Natural killer cell (primary cell): Measurements from ENCODE around the gene RXRA. TPM values are rescaled to one million over a fixed set of nuclear protein-coding genes. Genes with fewer than 3 reads are reported as not detected.

Experiments used
- ATAC-seq, 3 donors: fragments of 150-1000 bp in 2 of 3; fragments of 200-7000 bp in 1 of 3; cut with Tn5 transposase; 1 replicate in 1 of 3; 2 replicates in 2 of 3; pipeline ENCODE4 v1.10.0; 2021; ENCODE audit warnings: mild to moderate bottlenecking in 2 of 3, moderate library complexity in 2 of 3
- DNase-seq, 2 donors: peaks; one replicate each; pipeline versions ENCODE4 v3.0.0 to v3.0.0-alpha.2; 2013 to 2021; ENCODE audit warnings: mixed read lengths in 1 of 2
- H3K27ac ChIP-seq: one replicate; pipeline ENCODE4 v1.5.1; 2013; ENCODE audit warnings: mild to moderate bottlenecking, low read length
- H3K27me3 ChIP-seq: one replicate; pipeline ENCODE4 v1.6.1; 2013; ENCODE audit warnings: low read length; ENCODE audit not compliant: control insufficient read depth, insufficient read depth
- H3K36me3 ChIP-seq: one replicate; pipeline ENCODE4 v1.6.1; 2013; ENCODE audit warnings: low read length; ENCODE audit not compliant: control insufficient read depth, insufficient read depth
- H3K4me1 ChIP-seq: one replicate; pipeline ENCODE4 v1.6.1; 2013; ENCODE audit warnings: low read length; ENCODE audit not compliant: control insufficient read depth, insufficient read depth
- H3K4me3 ChIP-seq: one replicate; pipeline ENCODE4 v1.5.1; 2013; ENCODE audit warnings: low read length
- H3K9me3 ChIP-seq: one replicate; pipeline ENCODE4 v1.6.1; 2013; ENCODE audit warnings: low read length; ENCODE audit not compliant: control insufficient read depth, insufficient read depth
- H3K27ac Mint-ChIP-seq, 2 donors: one replicate each; pipeline ENCODE4 v1.8.0; 2022; ENCODE audit warnings: mild to moderate bottlenecking in 2 of 2, mixed read lengths in 2 of 2, moderate library complexity in 1 of 2
- H3K27me3 Mint-ChIP-seq, 2 donors: one replicate each; pipeline ENCODE4 v1.8.0; 2022; ENCODE audit warnings: low read depth in 2 of 2, mixed read lengths in 2 of 2
- H3K36me3 Mint-ChIP-seq: one replicate; pipeline ENCODE4 v1.8.0; 2022; ENCODE audit warnings: mixed read lengths
- H3K4me1 Mint-ChIP-seq, 2 donors: one replicate each; pipeline ENCODE4 v1.8.0; 2022; ENCODE audit warnings: mixed read lengths in 2 of 2
- H3K4me3 Mint-ChIP-seq: one replicate; pipeline ENCODE4 v1.8.0; 2022; ENCODE audit warnings: mild to moderate bottlenecking, moderate library complexity, mixed read lengths
- H3K9me3 Mint-ChIP-seq, 2 donors: one replicate each; pipeline ENCODE4 v1.8.0; 2022; ENCODE audit warnings: mixed read lengths in 2 of 2
- WGBS: methylation state at CpG from one replicate; pipeline ENCODE4 v1.1.7; 2013; ENCODE audit warnings: missing lambda C conversion rate; ENCODE audit not compliant: insufficient coverage; 5-methylcytosine and 5-hydroxymethylcytosine counted together
- intact Hi-C: fragments of 100-400 bp; cut with micrococcal nuclease; formaldehyde crosslinking; loops from one replicate; pipeline ENCODE4 v1.14.2; 2022
- total RNA-seq, 4 donors: library from RNA; stranded (reverse); fragments of 120-200 nt in 1 of 4; gene quantifications; one replicate each; pipeline versions ENCODE4 v1.2.3 to v1.2.4, GENCODE V29; 2013 to 2022
- TF ChIP-seq, protein P1 (sequence below): fragments of 200-600 bp; IDR thresholded peaks from one replicate; pipeline ENCODE4 v1.8.0; 2022; ENCODE audit warnings: antibody characterized with exemption

RXRA gene
- total RNA-seq, 3 donors from 2014 or later (not counting 1 experiment from before 2014, with no cell fraction given): 30.9 to 64.1 (median 42.2) TPM

DNA sequence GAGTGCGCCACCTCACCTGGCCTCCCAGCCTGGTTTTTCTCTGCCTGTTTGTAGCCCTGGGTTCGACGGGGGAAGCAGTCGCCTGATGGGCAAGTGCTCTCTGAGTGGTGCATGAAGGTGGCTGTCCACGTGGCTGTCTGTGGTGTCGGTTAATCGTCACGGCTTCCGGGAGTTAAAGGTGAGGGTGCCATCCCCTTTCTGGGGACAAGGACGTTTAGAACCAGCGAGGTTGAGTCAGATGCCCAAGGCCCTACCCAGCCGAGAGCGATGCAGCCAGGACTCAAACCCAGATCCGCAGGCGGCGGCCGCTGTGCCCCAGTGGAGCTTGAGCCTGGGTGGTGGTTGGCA lies 47.7 kb downstream of the RXRA start:
- Histone ChIP-seq H3K27ac (peak overlapping the region; percentile 9), H3K4me1 (peaks cover 72% of the 10 kb centered on the region), H3K9me3 (no peaks in the 10 kb centered on the region), H3K36me3 (no peaks in the 10 kb centered on the region), H3K4me3 (no peak overlapping the region), H3K27me3 (no peaks in the 10 kb centered on the region)
- DNase-seq (no peak), ATAC-seq (peak in 1 of 3 donors; percentile 23)
- TF ChIP-seq, protein P1, sequence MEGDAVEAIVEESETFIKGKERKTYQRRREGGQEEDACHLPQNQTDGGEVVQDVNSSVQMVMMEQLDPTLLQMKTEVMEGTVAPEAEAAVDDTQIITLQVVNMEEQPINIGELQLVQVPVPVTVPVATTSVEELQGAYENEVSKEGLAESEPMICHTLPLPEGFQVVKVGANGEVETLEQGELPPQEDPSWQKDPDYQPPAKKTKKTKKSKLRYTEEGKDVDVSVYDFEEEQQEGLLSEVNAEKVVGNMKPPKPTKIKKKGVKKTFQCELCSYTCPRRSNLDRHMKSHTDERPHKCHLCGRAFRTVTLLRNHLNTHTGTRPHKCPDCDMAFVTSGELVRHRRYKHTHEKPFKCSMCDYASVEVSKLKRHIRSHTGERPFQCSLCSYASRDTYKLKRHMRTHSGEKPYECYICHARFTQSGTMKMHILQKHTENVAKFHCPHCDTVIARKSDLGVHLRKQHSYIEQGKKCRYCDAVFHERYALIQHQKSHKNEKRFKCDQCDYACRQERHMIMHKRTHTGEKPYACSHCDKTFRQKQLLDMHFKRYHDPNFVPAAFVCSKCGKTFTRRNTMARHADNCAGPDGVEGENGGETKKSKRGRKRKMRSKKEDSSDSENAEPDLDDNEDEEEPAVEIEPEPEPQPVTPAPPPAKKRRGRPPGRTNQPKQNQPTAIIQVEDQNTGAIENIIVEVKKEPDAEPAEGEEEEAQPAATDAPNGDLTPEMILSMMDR: no peak
- H3K27me3 Mint-ChIP-seq: no peaks in the 10 kb centered on the region
- WGBS: 94% methylated on average over 17 of the region's 17 CpGs
- peak overlapping the region in 1 of 2 donors; percentile 80 for H3K27ac Mint-ChIP-seq
- H3K4me1 Mint-ChIP-seq: peaks cover 18 to 42% of the 10 kb centered on the region in 2 donors
- no peaks in the 10 kb centered on the region for H3K36me3 Mint-ChIP-seq
- H3K9me3 Mint-ChIP-seq: no peaks in the 10 kb centered on the region
- intact Hi-C loops: no loop called here
- no peak overlapping the region for H3K4me3 Mint-ChIP-seq

DNA sequence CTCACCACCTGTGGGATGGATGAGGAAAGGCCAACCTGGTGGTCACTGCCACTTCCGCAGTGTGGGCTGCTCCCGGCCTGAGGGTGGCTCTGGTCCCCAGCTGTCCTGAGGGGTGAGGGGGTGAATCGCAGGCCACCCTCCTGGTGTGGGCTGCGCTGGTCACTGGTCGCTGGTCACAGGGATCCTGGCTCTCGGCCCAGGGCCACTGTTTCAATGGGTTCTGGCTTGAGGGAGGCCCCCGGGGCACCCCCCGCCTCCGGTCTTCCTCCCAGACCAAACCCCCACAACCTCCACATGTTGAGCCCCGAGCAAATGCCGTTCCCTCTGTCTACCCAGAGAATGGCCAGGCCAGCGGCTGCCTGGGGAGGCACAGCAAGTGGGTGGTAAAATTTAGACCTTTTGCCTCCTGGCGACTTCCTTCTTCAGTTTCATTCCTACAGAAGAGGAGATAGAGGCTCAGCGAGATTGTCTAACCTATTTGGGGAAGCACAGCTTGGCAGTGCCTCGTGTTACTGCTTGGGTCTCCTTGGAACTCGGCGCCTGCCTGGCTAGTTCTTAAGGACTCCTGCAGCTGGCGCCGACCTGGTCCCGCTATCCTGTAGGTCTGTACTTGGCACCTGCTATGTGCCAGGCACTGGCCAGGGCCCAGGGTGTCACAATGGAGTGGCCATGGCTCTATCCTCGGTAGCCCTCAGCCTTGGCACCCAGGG lies 48.2 kb downstream of the RXRA start:
- Mint-ChIP-seq H3K27ac (peak overlapping the region in 1 of 2 donors; percentile 80), H3K27me3 (no peaks in the 10 kb centered on the region), H3K4me1 (peaks cover 18 to 42% of the 10 kb centered on the region in 2 donors), H3K4me3 (no peak overlapping the region), H3K36me3 (no peaks in the 10 kb centered on the region), H3K9me3 (no peaks in the 10 kb centered on the region)
- Histone ChIP-seq H3K27me3 (no peaks in the 10 kb centered on the region), H3K27ac (peak overlapping the region; percentile 9), H3K4me3 (no peak overlapping the region), H3K36me3 (no peaks in the 10 kb centered on the region), H3K4me1 (peaks cover 75% of the 10 kb centered on the region), H3K9me3 (no peaks in the 10 kb centered on the region)
- DNase-seq: no peak
- TF ChIP-seq, protein P1: no peak
- no peak for ATAC-seq
- intact Hi-C loops: no loop called here
- WGBS: 83% methylated on average over 20 of the region's 21 CpGs

DNA sequence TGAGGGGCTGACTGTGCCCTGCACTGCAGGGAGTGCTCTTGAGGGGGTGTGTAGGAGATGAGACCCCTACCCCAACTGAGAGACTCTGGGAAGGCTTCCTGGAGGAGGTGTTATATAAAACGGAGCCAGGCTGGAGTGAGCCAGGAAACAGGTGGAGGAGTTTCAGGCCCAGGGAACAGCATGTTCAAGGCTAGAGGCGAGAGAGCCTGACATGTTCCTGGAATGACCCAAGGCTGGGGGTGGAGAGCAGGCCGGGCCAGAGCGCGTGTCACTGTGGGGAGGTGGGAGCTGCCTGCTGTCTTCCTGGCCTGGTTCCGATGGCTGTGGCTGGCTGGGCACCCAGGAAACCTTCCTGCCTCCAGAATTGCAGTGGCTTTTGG lies 48.7 kb downstream of the RXRA start:
- Histone ChIP-seq H3K27me3 (no peaks in the 10 kb centered on the region), H3K9me3 (no peaks in the 10 kb centered on the region), H3K27ac (no peak overlapping the region), H3K4me1 (peaks cover 75% of the 10 kb centered on the region), H3K36me3 (no peaks in the 10 kb centered on the region), H3K4me3 (no peak overlapping the region)
- DNase-seq: no peak
- H3K27me3 Mint-ChIP-seq: no peaks in the 10 kb centered on the region
- no peak overlapping the region for H3K4me3 Mint-ChIP-seq
- 87% methylated on average over 6 of the region's 6 CpGs for WGBS
- H3K36me3 Mint-ChIP-seq: no peaks in the 10 kb centered on the region
- H3K9me3 Mint-ChIP-seq: no peaks in the 10 kb centered on the region
- H3K4me1 Mint-ChIP-seq: peaks cover 18 to 42% of the 10 kb centered on the region in 2 donors
- H3K27ac Mint-ChIP-seq: peak overlapping the region in 1 of 2 donors; percentile 51
- intact Hi-C loops: no loop called here
- TF ChIP-seq, protein P1: no peak
- no peak for ATAC-seq
